ENCODE measurements around the gene TBC1D16. TPM values are rescaled to one million over a fixed set of nuclear protein-coding genes. Genes with fewer than 3 reads are reported as not detected.

Gene TBC1D16
- polyA plus RNA-seq, 1 donor from 2014 or later, result 1.7 TPM

DNA sequence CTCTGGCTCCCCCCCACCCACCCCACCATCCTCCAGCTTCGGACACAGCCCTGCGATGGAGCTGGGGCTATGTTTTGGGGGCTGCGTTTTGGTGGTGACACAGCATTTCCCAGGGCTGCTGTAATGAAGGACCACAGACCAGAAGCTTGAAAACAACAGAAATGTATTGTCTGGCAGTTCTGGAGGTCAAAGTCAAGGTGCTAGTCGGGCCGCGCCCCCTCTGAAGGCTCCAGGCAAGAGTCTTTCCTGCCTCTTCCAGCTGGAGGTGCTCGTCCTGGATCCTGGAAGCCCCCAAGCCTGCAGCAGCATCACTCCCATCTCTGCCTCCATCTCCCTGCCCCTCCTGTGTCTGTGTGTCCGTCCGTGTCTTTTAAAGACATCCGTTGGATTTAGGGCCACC, 50.8 kb downstream of the TBC1D16 start:
- Mint-ChIP-seq H3K27me3 (peaks cover 2% of the 10 kb centered on the region), H3K36me3 (peaks cover 1% of the 10 kb centered on the region), H3K4me1 (no peaks in the 10 kb centered on the region), H3K27ac (no peak overlapping the region), H3K9me3 (no peaks in the 10 kb centered on the region), H3K4me3 (no peak overlapping the region)

- peaks cover 2% of the 10 kb centered on the region for H3K27me3 Mint-ChIP-seq
- H3K4me3 Mint-ChIP-seq, result no peak overlapping the region
- no peaks in the 10 kb centered on the region for H3K4me1 Mint-ChIP-seq
- H3K9me3 Mint-ChIP-seq, result no peaks in the 10 kb centered on the region
- H3K36me3 Mint-ChIP-seq, result peaks cover 2% of the 10 kb centered on the region
- H3K27ac Mint-ChIP-seq, result no peak overlapping the region
Observed at GRCh38 chr17:79984045-79984840, 51.4 kb downstream of the TBC1D16 start.

DNA sequence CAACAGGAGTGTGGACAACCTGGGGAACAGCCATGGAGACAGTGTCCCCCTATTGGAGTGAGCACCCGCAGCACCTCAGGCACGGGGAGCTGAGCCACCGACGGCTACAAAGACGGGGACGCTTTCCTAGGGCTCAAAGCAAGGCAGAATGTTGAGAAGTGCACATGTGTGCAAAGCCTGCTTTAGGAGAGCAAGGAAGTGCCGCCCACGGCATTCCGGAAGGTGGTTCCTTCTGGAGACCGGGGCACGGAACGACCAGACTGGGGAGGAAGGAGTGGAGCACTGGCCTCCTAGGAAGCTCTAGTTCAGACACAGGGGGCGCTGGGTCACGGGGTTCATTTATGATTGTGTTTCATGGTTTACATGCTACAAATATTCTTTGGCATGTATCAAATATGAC, 52.2 kb downstream of the TBC1D16 start:
- H3K4me3 Mint-ChIP-seq, result no peak overlapping the region
- H3K36me3 Mint-ChIP-seq, result peaks cover 3% of the 10 kb centered on the region
- H3K27me3 Mint-ChIP-seq, result peaks cover 2% of the 10 kb centered on the region
- H3K9me3 Mint-ChIP-seq, result no peaks in the 10 kb centered on the region
- no peak overlapping the region for H3K27ac Mint-ChIP-seq
- H3K4me1 Mint-ChIP-seq, result no peaks in the 10 kb centered on the region

- H3K27ac Mint-ChIP-seq, result no peak overlapping the region
- H3K4me1 Mint-ChIP-seq, result no peaks in the 10 kb centered on the region
- no peaks in the 10 kb centered on the region for H3K9me3 Mint-ChIP-seq
- H3K4me3 Mint-ChIP-seq, result no peak overlapping the region
- H3K27me3 Mint-ChIP-seq, result peaks cover 2% of the 10 kb centered on the region
- H3K36me3 Mint-ChIP-seq, result peaks cover 4% of the 10 kb centered on the region
Observed at GRCh38 chr17:79982986-79983385, 52.7 kb downstream of the TBC1D16 start.

GRCh38 chr17:79981661-79982101, 54.0 kb downstream of the TBC1D16 start:
- Mint-ChIP-seq H3K27me3 (no peaks in the 10 kb centered on the region), H3K4me3 (no peak overlapping the region), H3K4me1 (no peaks in the 10 kb centered on the region), H3K9me3 (no peaks in the 10 kb centered on the region), H3K36me3 (peaks cover 5% of the 10 kb centered on the region), H3K27ac (no peak overlapping the region)

GRCh38 chr17:79981090-79981489, 54.6 kb downstream of the TBC1D16 start:
- Mint-ChIP-seq H3K4me3 (no peak overlapping the region), H3K27me3 (no peaks in the 10 kb centered on the region), H3K36me3 (peaks cover 5% of the 10 kb centered on the region), H3K9me3 (no peaks in the 10 kb centered on the region), H3K4me1 (no peaks in the 10 kb centered on the region), H3K27ac (no peak overlapping the region)

- Mint-ChIP-seq H3K27me3 (no peaks in the 10 kb centered on the region), H3K4me1 (no peaks in the 10 kb centered on the region), H3K9me3 (no peaks in the 10 kb centered on the region), H3K4me3 (no peak overlapping the region), H3K36me3 (peaks cover 5% of the 10 kb centered on the region), H3K27ac (no peak overlapping the region)
Observed at GRCh38 chr17:79980246-79981043, 55.2 kb downstream of the TBC1D16 start.

- Mint-ChIP-seq H3K4me3 (no peak overlapping the region), H3K4me1 (no peaks in the 10 kb centered on the region)
Observed at GRCh38 chr17:79979816-79980215, 55.9 kb downstream of the TBC1D16 start.

DNA sequence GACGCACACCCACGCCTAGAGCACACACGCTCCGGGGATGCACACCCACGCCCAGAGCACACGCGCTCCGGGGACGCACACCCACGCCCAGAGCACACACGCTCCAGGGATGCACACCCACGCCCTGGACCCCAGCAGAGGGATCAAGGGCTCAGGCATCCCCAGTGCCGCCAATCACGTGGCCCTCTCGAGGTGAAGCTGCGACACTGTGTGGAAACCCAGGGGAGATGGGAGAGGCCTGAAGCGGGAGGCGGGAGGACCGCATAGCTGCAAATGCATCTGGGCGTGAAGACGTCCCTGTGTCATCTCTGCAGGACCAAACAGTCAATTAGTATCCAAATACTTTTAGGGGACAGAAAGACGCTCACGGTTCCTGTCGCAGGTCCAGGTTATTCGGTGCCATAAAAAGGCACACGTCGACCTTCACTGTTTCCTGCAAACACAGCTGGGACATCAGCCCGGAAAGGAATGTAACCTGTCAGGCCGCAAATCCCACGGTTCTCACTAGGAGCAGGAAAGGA, 56.4 kb downstream of the TBC1D16 start:
- Mint-ChIP-seq H3K9me3 (no peaks in the 10 kb centered on the region), H3K4me3 (no peak overlapping the region), H3K36me3 (peaks cover 5% of the 10 kb centered on the region), H3K27me3 (no peaks in the 10 kb centered on the region), H3K27ac (no peak overlapping the region), H3K4me1 (no peaks in the 10 kb centered on the region)

More at GRCh38 chr17:79979816-79980215, 55.9 kb downstream of the TBC1D16 start:
- Mint-ChIP-seq H3K27ac (no peak overlapping the region), H3K27me3 (no peaks in the 10 kb centered on the region), H3K9me3 (no peaks in the 10 kb centered on the region), H3K36me3 (peaks cover 5% of the 10 kb centered on the region)

DNA sequence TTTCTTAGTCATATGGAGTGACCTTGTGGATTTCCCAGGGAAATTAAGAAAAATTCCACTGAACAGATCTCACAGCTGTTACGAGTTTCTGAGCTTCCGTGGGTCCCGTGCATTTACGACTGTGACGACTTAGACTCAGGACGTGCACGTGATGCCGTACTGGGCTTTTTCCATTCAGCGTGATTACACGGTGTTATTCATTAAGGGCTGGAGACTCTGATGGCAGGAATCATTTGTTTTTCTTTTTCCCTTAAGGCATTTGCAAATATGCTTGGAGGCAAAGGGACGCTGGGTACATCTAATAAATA, 57.2 kb downstream of the TBC1D16 start:
- Mint-ChIP-seq H3K36me3 (peaks cover 5% of the 10 kb centered on the region), H3K27ac (no peak overlapping the region), H3K4me1 (no peaks in the 10 kb centered on the region), H3K9me3 (no peaks in the 10 kb centered on the region), H3K4me3 (no peak overlapping the region), H3K27me3 (no peaks in the 10 kb centered on the region)

DNA sequence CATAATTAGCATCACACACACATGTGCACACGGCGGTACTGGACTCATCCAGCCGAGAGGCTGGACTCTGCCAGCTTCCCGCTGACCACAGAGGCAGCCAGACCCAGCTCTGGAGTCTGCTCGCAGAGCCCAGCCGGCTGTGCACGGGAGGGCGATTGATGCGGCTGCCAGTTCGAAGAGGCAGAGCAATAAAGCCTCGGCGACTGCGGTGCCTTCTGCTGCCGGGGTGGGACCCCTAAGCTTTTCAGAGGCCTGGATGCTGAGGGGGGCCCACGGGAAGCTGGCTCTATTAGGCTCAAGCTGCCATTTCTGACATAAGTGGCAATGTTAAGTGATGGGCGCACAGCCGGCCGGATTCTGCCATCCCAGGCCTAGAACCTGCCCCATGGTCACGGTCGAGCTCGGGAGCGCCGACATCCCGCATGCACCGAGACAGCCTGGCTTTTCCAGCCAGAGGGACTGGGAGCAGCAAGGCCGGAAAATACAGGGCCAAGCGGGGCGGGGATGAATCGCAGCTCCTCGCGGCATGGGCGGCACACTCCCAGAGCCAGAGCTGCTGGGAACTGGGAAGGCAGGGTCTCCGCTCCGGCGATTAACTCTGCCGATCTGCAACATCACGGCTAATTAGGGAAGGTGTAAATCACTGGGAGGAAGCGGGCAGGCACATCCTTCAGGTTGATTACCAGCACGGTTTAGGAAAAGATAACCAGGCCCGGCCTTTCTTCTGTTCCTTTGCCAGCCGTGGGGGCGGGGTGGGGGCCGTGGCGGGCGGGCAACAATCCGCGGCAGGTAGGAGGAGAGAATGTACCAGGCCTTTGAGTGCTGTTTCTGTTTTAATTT, 57.7 kb downstream of the TBC1D16 start:
- H3K4me1 Mint-ChIP-seq, result no peaks in the 10 kb centered on the region

DNA sequence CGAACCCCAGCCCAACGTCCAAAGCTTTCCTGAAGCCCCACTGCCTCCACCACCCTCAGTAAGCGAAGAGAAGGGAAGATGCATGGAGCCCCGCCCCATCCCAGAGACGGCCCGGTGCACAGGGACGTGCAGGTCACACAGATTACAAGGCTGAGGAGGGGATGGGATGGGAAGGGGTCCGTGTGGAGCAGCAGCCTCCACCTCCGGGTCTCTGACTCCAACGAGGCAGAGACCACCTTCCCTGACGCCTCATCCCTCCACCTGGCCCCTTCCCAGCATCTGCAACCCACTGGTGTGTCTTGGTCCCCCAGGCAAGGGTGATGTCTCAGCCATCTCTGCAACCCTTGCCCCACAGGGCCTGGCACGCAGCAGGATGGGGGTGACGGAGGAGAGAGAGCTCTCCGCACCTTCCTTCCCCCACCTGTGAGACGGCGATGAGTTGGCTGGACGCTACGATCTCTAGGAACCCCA, 58.5 kb downstream of the TBC1D16 start:
- H3K36me3 Mint-ChIP-seq, result peaks cover 5% of the 10 kb centered on the region
- H3K9me3 Mint-ChIP-seq, result no peaks in the 10 kb centered on the region
- no peaks in the 10 kb centered on the region for H3K27me3 Mint-ChIP-seq
- no peaks in the 10 kb centered on the region for H3K4me1 Mint-ChIP-seq
- H3K4me3 Mint-ChIP-seq, result no peak overlapping the region
- no peak overlapping the region for H3K27ac Mint-ChIP-seq

More for the DNA sequence above, 57.7 kb downstream of the TBC1D16 start:
- Mint-ChIP-seq H3K4me3 (no peak overlapping the region), H3K27ac (no peak overlapping the region), H3K36me3 (peaks cover 5% of the 10 kb centered on the region), H3K9me3 (no peaks in the 10 kb centered on the region), H3K27me3 (no peaks in the 10 kb centered on the region)

GRCh38 chr17:79976451-79976850, 59.2 kb downstream of the TBC1D16 start:
- H3K27ac Mint-ChIP-seq, result no peak overlapping the region
- no peaks in the 10 kb centered on the region for H3K4me1 Mint-ChIP-seq
- H3K36me3 Mint-ChIP-seq, result peaks cover 5% of the 10 kb centered on the region
- peaks cover 3% of the 10 kb centered on the region for H3K27me3 Mint-ChIP-seq
- no peaks in the 10 kb centered on the region for H3K9me3 Mint-ChIP-seq
- H3K4me3 Mint-ChIP-seq, result no peak overlapping the region

DNA sequence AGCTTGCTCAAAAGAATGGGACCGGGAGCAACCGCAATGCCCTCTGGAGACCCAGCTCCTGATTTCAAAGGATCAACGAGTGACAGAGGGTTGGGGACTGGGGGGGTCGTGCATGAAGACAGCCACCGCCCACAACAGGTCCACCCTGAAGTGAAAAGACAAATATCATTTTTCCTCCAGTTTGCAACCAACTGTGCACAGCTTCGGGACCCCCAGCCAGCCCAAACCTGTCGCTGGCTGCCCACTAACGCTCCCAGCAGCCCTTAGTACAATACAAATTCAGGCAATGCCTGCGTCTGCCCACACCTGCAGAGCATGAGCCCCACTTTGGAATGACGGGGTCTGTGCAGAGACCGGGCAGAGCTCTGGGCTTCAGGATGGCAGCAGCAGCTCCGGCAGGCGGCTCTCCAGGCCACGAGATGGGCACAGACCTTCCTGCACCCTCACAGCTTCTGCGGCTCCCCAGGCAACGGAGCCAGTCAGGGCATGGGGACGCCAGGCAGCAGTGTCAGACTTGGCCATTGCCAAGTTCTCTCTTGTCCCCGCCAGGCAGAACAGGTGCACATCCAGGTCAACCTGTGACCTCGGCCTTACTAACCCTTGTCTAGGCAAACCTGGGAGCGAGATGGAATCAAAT, 60.1 kb downstream of the TBC1D16 start:
- Mint-ChIP-seq H3K9me3 (no peaks in the 10 kb centered on the region), H3K4me1 (peaks cover 0 to 1% (median under 1%) of the 10 kb centered on the region in 3 donors), H3K27ac (no peak overlapping the region), H3K36me3 (peaks cover 5% of the 10 kb centered on the region), H3K27me3 (peaks cover 3% of the 10 kb centered on the region), H3K4me3 (no peak overlapping the region)
